Hypothalamus (tissue), 51 donors: Measurements from ENCODE around the gene TFAP2C.
"Not testable (repeated sequence)": the region's sequence is repeated elsewhere in the genome, so short reads cannot be mapped to it uniquely, and the experiment has no call there.

Source experiments
- DNase-seq, 51 donors: peaks; one replicate each; lab custom pipeline; 2025; lab: John Stamatoyannopoulos, UW

The TFAP2C gene

DNA sequence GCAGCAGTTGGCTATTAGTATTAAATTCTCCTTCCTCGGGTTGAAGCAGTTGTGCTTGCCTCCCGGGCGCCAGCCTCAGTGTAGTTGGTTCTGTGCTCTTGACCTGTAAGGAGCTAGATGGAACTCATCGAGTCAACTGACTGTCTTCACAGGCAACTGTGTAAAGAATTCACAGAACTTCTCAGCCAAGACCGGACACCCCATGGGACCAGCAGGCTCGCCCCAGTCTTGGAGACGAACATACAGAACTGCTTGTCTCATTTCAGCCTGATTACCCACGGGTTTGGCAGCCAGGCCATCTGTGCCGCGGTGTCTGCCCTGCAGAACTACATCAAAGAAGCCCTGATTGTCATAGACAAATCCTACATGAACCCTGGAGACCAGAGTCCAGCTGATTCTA is 8.5 kb downstream of the TFAP2C start:
- no peak for DNase-seq

- no peak for DNase-seq
These were observed 17.5 kb downstream of the TFAP2C start for GRCh38 chr20:56646599-56646998.

GRCh38 chr20:56653211-56653610 is 24.1 kb downstream of the TFAP2C start:
- DNase-seq: no peak

DNA sequence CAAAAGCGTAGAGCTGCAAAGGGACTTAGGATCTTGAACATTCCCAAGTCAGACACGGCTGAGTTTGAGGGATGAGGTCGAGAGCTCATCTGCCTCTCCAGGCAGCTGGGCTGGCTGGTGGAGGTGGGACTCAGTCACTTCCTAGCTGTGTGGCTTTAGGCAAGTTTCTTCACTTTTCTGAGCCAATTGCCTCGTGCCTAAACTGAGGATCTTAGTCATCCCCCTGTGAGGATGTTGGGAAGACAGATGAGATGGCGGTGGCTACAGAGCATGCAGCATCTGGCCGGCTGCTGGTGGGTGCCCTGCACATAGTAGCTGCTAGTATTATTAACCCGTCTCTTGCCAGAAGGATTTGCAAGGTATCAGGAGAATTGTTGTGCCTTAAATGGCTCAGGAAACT is 27.5 kb downstream of the TFAP2C start:
- DNase-seq: no peak

- DNase-seq: no peak
These were observed 28.8 kb downstream of the TFAP2C start for GRCh38 chr20:56657879-56658278.

DNA sequence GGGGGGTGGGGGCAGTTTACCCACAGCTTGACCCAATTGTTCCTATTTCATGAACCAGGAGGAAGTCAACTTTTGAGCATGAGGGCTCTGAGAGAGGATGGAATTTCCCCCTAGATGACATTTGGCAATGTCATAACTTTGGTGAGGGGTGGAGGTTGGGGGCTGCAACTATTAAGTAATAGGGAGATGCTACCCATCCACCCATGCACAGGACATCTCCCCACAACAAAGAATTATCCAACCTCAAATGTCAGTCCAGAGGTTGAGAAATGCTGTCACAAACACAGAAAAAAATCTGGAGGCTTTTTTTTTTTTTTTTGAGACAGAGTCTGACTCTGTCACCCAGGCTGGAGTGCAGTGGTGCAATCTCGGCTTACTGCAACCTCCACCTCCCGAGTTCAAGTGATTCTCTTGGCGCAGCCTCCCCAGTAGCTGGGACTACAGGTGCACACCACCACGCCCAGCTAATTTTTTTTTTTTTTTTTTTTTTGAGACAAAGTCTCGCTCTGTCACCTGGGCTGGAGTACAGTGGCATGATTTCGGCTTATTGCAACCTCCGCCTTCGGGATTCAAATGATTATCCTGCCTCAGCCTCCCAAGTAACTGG is 29.3 kb downstream of the TFAP2C start:
- DNase-seq: not testable (repeated sequence)

DNA sequence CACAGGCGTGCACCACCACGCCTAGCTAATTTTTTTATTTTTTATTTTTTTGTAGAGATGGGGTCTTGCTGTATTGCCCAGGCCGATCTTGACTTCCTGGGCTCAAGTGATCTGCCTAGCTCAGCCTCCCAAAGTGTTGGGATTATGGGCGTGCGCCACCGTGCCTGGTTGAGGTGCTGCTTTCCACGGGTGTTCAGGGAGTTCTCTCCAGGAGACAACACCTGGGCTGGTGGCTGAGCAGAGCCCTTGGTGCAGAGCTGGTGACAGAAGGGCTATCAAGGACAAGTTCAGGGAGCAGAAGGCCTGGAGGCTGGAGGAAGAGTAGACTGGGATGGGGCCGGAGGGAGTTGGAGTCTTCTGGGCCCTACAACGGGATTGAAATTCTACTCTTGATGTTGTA is 34.6 kb downstream of the TFAP2C start:
- no peak for DNase-seq

- no peak for DNase-seq
These were observed 35.7 kb downstream of the TFAP2C start for GRCh38 chr20:56664796-56665195.

DNA sequence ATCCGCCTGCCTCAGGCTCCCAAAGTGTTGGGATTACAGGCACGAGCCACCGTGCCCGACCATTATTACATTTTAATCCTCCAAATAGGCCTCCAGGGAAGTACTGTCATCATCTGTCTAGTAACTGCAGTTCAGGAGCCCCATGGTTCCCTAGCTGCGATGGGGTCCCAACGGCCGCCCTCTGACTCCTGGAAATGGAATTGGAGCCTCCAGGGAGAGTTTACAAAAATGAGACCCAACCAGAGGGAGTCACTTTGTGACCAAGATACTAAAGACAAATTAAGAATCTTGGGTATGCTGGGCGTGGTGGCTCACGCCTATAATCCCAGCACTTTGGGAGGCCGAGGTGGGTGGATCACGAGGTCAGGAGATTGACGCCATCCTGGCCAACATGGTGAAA is 36.7 kb downstream of the TFAP2C start:
- no peak for DNase-seq

DNA sequence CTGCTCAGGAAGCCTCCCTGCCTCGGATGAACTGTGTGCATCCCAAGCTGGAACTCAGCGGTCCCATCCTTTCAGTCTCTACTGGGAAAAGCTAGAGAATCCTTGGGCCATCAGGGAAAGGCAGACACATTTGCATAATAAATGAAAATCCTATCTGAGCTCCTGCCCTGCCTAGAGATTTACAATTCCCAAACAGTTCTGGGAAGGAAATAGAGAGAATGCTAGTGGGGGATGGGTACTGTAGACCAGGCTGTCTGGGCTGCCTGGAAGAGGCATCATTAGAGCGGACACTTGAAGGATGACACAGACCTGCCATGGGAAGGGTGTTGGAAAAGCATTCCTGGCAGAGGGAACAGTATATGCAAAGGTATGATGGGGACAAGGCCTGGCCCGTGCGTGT is 44.3 kb downstream of the TFAP2C start:
- no peak for DNase-seq

GRCh38 chr20:56676001-56676400 is 46.9 kb downstream of the TFAP2C start:
- no peak for DNase-seq

- DNase-seq: no peak
These were observed 47.6 kb downstream of the TFAP2C start for GRCh38 chr20:56676679-56677078.

GRCh38 chr20:56683077-56683865 is 54.2 kb downstream of the TFAP2C start:
- DNase-seq: no peak

GRCh38 chr20:56685879-56686278 is 56.8 kb downstream of the TFAP2C start:
- DNase-seq: peak in 1 of 51 donors; percentile 6

GRCh38 chr20:56687061-56687460 is 58.0 kb downstream of the TFAP2C start:
- DNase-seq: no peak

DNA sequence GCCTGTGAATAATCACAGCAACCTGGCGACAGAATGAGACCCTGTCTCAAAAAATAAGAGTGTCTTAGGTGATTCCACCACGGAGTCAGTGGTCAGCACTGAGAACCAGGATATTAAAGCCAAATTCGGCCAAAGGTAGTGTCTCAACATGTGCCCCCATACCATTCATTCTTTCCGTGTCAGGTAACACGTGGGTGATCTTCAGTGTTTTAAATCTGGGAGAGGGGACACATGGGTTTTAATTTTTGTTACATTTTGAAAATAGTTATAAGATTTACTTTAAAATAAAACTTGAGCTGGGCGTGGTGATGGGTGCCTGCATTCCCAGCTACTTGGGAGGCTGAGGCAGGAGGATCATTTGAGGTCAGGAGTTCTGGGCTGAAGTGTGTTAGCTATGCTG is 59.0 kb downstream of the TFAP2C start:
- DNase-seq: no peak
